HG03575 (cell line): ENCODE results near the gene ZNRF4.

Source experiments
- ATAC-seq: cut with Tn5 transposase; IDR thresholded peaks from one replicate; pipeline ENCODE4 v1.9.1; 2021; ENCODE audit not compliant: unreplicated experiment, insufficient number of reproducible peaks, low FRiP score; ENCODE audit errors: extremely low read depth

ZNRF4 gene

DNA sequence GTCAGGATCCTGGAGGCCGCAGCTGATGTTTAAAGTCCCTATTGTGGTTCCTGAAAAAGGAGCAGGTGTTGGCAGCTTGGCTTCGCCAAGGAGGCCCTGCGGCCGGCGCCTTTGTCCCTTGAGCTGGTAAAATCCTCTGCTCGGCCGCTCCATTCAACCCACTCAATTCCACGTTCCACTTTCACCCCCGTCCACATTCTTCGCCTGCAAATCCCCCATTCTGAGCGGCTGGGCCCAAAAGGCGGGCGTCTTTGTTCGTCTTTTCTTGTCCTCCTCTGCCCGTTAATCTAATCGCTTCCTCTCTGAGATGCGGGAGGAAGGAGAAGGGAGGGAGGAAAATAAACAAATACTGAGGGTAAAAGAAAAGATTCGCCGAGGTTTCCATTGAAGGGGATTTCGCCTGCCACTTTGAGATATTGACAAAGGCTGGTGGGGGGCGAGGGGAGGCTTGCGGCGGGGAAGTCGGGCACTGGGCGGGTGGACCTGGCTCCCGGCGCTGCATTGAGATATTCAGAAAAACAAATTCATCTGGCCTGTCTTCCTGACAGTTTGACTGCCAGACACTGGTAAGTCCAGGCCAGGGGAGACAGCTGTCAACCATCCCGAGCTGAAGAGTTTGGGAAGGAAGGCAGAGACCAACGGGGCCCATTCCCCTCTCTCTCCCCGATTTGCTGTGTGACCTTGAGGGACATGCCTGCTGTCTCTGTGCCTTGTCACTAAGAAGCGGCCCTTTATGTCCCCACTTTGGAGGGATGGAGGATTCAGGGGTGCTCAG is 37.6 kb downstream of the ZNRF4 start:
- no peak for ATAC-seq

DNA sequence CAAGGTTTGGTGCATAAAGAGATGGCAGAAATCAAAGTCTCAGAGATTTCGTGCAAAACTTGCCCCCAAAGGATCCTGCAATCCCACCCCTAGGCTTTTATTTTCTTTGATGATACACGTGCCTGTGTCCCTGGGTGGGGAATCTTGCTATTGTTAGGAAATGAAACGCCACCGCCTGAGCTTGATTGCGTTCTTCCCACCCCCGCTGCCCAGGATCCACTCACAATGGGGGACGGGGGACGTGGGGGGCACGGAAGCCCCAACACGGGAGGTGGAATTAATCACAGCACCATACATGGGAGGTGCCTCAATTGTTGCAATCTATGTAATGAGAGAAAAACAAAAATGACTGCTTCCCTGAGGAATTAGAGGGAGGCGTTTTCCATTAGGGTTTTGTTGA is 39.6 kb downstream of the ZNRF4 start:
- no peak for ATAC-seq

DNA sequence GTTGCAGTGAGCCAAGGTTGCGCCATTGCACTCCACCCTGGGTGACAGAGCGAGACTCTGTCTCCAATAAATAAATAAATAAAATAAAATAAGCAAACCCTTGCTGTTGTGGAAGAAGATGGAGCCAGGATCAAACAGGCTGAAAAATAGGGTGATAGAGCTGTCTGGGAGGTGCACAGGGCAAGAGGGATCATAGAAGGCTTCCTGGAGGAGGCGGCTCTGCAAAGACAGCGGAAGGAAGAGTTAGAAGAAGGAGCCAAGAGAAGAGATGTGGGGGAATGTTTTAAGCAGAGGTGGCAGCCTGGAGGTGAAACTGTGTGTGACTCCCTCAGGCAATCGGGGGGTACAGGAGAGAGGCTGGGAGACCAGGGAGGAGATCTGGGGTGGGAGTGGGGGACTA is 40.6 kb downstream of the ZNRF4 start:
- ATAC-seq = no peak

DNA sequence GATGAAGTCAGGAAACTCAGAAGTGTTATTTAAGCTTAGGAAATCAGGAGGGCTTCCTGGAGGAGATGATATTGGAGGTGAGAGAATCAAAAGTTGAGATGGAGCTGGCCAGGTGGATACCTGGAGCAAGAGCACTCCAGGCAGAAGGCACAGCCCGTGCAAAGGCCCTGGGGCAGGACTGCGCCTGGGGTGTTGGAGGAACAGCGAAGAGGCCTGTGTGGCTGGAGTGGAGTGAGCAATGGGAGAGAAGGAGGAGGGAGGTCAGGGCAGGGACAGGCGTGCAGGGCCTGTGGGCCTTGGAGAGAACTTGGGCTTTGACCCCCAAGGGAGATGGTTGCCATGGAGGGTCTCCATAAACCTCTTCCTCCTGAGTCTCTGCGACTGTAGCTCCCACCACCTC is 42.1 kb downstream of the ZNRF4 start:
- no peak for ATAC-seq

DNA sequence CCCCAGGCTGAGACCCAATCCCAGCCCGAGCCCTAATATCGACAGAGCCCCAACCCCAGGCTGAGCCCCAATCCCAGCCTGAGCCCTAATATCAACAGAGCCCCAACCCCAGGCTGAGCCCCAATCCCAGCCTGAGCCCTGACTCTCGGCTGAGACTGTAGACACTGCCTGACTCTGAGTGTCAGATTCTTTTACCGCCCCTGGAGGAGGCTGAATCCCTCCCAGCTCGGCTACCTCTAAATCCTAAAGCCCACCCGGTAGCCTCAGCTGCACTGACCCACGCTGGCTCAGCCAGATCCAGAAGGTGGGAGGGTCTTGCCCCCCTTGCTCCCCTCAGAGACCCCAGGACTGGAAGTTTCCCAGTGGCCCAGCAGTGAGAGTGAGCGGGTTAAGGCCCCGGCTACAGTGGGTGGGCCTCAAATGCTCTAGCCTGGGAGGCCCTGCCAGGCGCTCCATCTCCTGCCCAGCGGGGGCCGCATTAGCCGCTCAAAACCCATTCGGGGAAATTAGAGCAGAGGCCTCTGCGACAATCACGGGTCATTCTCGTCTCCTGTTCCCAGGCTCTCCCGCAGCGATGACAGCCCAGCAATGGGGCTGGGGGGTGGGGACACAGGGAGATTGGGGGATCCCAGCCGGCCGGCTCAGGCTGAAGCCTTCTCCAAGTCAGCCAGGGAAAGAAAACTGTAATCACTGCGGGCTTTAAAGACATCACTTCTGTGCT is 43.8 kb downstream of the ZNRF4 start:
- no peak for ATAC-seq

DNA sequence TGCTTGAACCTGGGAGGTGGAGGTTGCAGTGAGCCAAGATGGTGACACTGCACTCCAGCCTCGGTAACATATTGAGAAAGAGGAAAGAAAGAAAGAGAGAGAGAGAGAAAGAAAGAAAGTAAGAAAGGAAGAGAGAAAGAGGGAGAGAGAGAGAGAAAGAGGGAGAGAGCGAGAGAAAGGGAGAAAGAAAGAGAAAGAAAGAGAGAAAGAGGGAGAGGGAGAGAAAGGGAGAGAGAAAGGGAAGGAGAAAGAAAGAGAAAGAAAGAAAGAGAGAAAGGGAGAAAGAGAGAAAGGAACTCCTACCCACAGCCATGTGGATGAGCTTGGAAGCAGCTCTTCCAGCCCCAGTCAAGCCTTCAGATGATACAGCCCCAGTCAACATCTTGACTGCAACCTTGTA is 46.7 kb downstream of the ZNRF4 start:
- ATAC-seq = no peak

DNA sequence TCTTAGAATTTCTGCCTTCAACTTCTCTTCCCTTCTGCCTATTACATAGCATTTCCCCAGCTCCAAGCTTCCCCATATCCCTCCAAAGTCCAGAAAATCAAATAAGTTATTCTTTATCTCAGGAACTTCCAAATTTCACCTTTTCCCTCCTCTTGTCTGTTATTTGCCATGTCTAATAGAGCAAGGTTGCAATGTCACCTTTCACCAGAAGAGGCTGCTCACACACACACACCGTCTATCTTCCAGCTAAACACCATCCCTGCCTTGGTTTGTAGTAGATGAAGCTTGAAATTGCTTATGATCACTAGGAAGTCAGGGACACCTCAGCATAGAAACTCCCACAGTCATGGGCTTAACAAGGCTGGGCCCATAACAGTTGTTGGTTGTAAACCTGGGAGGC is 48.4 kb downstream of the ZNRF4 start:
- ATAC-seq = no peak

DNA sequence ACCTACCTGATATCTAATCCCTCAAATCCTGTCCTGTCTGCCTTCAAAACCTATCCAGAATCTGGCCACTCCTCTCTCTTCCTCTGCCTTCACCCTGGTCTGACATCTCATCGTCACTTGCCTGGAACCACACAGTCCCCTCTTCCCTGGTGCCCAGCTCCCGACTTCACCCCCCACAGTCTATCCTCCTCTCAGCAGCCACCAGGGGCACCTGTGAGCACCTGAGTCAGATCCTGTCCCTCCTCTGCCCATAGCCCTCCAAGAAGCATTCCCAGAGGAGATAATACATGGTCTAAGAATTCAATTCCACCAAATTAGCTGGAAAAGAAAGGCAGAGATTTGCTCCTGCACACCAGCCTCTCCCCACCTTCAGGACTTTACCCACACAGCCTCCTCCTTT is 48.9 kb downstream of the ZNRF4 start:
- no peak for ATAC-seq
